Measurements from ENCODE around the gene TAL1. TPM values are rescaled to one million over a fixed set of nuclear protein-coding genes. Genes with fewer than 3 reads are reported as not detected.

The TAL1 gene
- total and polyA plus RNA-seq, 10 of the 15 experiments (the other 5 are each of a cell fraction or from before 2014, with no cell fraction given): 0.05 TPM; not detected in 9

- TF ChIP-seq CTCF (IDR thresholded peaks at IDR 0.05 in 2 of 3, conservative IDR thresholded peaks at IDR 0.05 in 1 of 3; ENCODE audit: control insufficient read depth in 2 of 3, extremely low read depth in 1 of 3, insufficient read depth in 1 of 3, low read depth in 3 of 3, low read length in 3 of 3): no peak
- no peak for TF ChIP-seq GATAD2B (conservative IDR thresholded peaks at IDR 0.05; ENCODE audit: low read depth)
- no peak for TF ChIP-seq SRF (IDR thresholded peaks at IDR 0.05; ENCODE audit: low read depth in 2 of 2, low read length in 2 of 2)
Observed at GRCh38 chr1:47219001-47219400, 13.0 kb downstream of the TAL1 start (continued).

GRCh38 chr1:47216278-47217059 lies 15.6 kb downstream of the TAL1 start:
- WGBS (ENCODE audit: insufficient coverage, insufficient replicate concordance, low lambda C conversion rate, missing lambda C conversion rate): 43% methylated on average over 12 of the region's 12 CpGs
- Histone ChIP-seq H3K9me3 (replicated peaks; ENCODE audit: control insufficient read depth, insufficient read depth, low read length) (no peaks in the 10 kb centered on the region), H3K27me3 (replicated peaks in 1 of 2; ENCODE audit: control insufficient read depth in 2 of 2, insufficient read depth in 2 of 2, low read length in 1 of 2) (peaks cover 0 to 1% of the 10 kb centered on the region in 2 experiments; a peak in 3 of 4 replicates), H2AFZ (ENCODE audit: control insufficient read depth, low read depth, low read length) (no peak overlapping the region), H3K36me3 (ENCODE audit: control insufficient read depth in 2 of 2, insufficient read depth in 2 of 2, low read length in 1 of 2) (no peaks in the 10 kb centered on the region), H3K27ac (ENCODE audit: control insufficient read depth, insufficient read depth) (no peak overlapping the region), H3K4me3 (no peak overlapping the region), H4K20me1 (ENCODE audit: control insufficient read depth, insufficient read depth) (no peaks in the 10 kb centered on the region), H3K4me2 (ENCODE audit: control insufficient read depth, insufficient read depth) (no peak overlapping the region), H3K9ac (ENCODE audit: control insufficient read depth, insufficient read depth, low read length) (no peak overlapping the region), H3K79me2 (ENCODE audit: control insufficient read depth, insufficient read depth, low read length) (no peaks in the 10 kb centered on the region), H3K4me1 (ENCODE audit: control insufficient read depth, insufficient read depth, low read length) (no peaks in the 10 kb centered on the region; the same call in 1 of the 2 replicates)
- no peak for ATAC-seq
- in situ Hi-C loops (cut with MboI): no loop called here
- POLR2A ChIA-PET: no interaction called here
- BruUV-seq (replicated peaks): no TSS peak
- no peak for DNase-seq (ENCODE audit: low read depth, low spot score)
- SMC1A ChIA-PET (ENCODE audit: uncharacterized antibody, unreplicated experiment): no interaction called here
- intact Hi-C loops (cut with micrococcal nuclease; ENCODE audit: unreplicated experiment): no loop called here
- CTCF ChIA-PET: interaction anchor here (1.1 kb wide), 1 partner anchor 13 kb away, joined by 3 read pairs; no protein-coding TSS in a partner anchor
- TF ChIP-seq NFIC (IDR thresholded peaks at IDR 0.05; ENCODE audit: low read depth, low read length) (no peak), NR2F1 (conservative IDR thresholded peaks at IDR 0.05) (no peak), YY1 (IDR thresholded peaks at IDR 0.05; ENCODE audit: low read depth, low read length) (no peak)
- FAIRE-seq: no peak
- RAD21 ChIA-PET (ENCODE audit: unreplicated experiment): no interaction called here

All from GM12878 (cell line).